ENCODE data around the gene FFAR3. TPM values are rescaled to one million over a fixed set of nuclear protein-coding genes. Genes with fewer than 3 reads are reported as not detected.
"Not testable (repeated sequence)": the region's sequence is repeated elsewhere in the genome, so short reads cannot be mapped to it uniquely, and the experiment has no call there.

The FFAR3 gene
- polyA plus RNA-seq, 1 donor: 0.79 TPM

DNA sequence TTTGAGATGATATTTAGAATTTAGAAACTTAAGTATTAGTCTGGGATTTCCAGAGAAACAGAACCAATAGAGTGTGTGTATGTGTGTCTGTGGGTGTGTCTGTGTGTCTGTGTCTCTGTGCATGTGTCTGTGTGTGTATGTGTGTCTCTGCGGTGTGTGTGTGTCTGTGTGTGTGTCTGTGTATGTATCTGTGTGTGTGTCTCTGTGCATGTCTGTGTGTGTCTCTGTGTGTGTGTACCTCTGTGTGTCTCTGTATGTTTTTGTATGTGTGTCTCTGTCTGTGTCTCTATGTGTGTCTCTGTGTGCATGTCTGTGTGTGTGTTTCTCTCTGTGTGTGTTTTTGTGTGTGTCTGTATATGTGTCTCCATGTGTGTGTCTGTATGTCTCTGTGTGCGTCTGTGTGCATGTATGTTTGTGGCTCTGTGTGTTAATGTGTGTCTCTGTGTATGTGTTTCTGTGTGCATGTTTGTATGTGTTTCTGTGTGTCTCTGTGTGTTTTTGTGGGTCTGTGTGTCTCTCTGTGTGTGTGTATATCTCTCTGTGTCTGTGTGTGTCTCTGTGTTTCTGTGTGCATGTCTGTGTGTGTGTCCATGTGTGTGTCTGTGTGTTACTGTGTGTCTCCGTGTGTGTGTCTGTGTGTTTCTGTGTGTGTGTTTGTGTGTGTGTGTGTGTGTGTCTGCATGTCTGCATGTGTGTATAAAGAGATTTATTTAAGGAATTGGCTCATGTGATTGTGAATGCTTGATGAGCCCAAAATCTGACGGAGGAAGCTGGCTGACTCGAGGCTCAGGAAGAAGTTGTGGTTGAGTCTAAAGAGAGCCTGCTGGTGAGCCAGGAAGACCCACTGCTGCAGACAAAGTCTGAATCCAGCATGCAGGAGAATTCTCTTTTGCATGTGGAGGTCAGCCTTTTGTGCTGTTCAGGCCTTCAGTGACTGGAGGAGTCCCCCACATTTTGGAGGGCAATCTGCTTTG lies 34.8 kb downstream of the FFAR3 start:
- Histone ChIP-seq H3K9me3 (ENCODE audit: control insufficient read depth, low read depth, low read length) (no peaks in the 10 kb centered on the region), H3K36me3 (ENCODE audit: control insufficient read depth, insufficient read depth, low read length) (no peaks in the 10 kb centered on the region), H3K27ac (ENCODE audit: low read length) (no peak overlapping the region), H3K4me1 (ENCODE audit: control insufficient read depth, insufficient read depth, low read length) (peaks cover 4% of the 10 kb centered on the region), H3K4me3 (ENCODE audit: low read length) (no peak overlapping the region), H3K27me3 (ENCODE audit: control insufficient read depth, insufficient read depth, low read length) (no peaks in the 10 kb centered on the region)
- DNase-seq: no peak
- WGBS (ENCODE audit: insufficient coverage, low lambda C conversion rate): 60% methylated on average over 1 of the region's 5 CpGs

DNA sequence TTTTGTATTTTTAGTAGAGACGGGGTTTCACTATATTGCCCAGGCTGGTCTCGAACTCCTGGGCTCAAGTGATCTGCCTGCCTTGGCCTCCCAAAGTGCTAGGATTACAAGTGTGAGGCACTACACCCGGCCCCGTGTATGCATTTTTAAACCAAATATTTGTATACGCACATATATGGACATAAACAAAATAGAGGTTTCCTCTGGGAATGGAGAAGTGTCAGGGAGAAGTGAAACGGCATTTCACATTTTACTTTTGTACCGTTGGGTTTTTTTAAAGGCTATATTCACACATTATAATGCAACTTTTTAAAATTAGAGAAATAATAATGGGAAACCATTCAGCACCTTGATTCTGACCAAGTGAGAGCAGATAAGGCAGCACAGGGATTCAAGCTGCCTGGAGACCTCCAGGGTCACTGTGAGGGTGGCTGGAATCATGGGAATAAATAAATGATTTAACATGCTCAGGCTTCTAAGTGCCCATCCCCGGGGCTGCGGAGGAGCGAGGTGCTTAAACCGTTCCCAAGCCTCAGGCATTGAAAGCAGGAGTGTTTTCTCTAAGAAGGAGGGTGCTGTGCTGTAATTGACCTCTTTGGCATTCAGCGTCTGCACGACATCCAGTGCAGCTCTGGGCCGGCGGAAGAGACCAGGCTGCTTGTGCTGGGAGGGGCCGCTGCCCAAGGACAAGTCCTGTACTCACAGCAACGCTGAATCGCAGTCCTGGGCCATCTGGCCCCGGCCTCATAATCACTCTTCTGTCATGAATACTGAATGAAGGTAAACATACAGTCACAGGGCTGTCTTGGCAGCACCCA lies 37.3 kb downstream of the FFAR3 start:
- H3K4me1 ChIP-seq (ENCODE audit: control insufficient read depth, insufficient read depth, low read length): peaks cover 4% of the 10 kb centered on the region
- H3K27ac ChIP-seq (ENCODE audit: low read length): peak overlapping the region; percentile 33

DNA sequence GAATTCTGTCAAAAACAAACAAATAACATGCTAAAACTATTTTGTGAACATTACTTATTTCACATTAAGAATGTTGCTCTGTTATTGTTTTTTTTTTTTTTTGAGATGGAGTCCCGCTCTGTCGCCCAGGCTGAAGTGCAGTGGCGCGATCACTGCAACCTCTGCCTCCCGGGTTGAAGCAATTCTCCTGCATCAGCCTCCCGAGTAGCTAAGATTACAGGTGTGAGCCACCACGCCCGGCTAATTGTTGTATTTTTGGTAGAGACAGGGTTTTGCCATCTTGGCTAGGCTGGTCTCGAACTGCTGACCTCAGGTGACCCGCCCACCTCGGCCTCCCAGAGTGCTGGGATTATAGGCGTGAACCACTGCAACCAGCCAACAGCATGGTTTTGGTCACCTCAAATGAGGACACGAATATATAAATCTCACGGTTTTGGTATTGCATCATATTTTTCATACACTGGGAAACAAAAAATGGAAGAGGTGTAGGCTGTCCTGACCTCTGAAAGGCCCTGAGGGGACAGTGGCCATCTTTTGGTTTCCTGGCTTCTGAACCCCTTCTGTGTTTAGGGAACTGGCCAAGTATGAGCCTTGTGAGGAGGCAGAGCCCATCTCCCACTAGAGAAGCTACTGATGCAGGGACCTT lies 38.1 kb downstream of the FFAR3 start:
- Histone ChIP-seq H3K4me3 (ENCODE audit: low read length) (no peak overlapping the region), H3K4me1 (ENCODE audit: control insufficient read depth, insufficient read depth, low read length) (peaks cover 4% of the 10 kb centered on the region), H3K27me3 (ENCODE audit: control insufficient read depth, insufficient read depth, low read length) (no peaks in the 10 kb centered on the region), H3K9me3 (ENCODE audit: control insufficient read depth, low read depth, low read length) (no peaks in the 10 kb centered on the region), H3K27ac (ENCODE audit: low read length) (peak overlapping the region; percentile 8), H3K36me3 (ENCODE audit: control insufficient read depth, insufficient read depth, low read length) (no peaks in the 10 kb centered on the region)
- WGBS (ENCODE audit: insufficient coverage, low lambda C conversion rate): no CpG with 5 or more reads among the region's 14 CpGs
- DNase-seq: no peak

More for the DNA sequence above, 37.3 kb downstream of the FFAR3 start:
- H3K4me3 ChIP-seq (ENCODE audit: low read length): no peak overlapping the region
- DNase-seq: peak; percentile 32 to 63
- no peaks in the 10 kb centered on the region for H3K36me3 ChIP-seq (ENCODE audit: control insufficient read depth, insufficient read depth, low read length)
- 40% methylated on average over 1 of the region's 19 CpGs for WGBS (ENCODE audit: insufficient coverage, low lambda C conversion rate)
- no peaks in the 10 kb centered on the region for H3K9me3 ChIP-seq (ENCODE audit: control insufficient read depth, low read depth, low read length)
- no peaks in the 10 kb centered on the region for H3K27me3 ChIP-seq (ENCODE audit: control insufficient read depth, insufficient read depth, low read length)

DNA sequence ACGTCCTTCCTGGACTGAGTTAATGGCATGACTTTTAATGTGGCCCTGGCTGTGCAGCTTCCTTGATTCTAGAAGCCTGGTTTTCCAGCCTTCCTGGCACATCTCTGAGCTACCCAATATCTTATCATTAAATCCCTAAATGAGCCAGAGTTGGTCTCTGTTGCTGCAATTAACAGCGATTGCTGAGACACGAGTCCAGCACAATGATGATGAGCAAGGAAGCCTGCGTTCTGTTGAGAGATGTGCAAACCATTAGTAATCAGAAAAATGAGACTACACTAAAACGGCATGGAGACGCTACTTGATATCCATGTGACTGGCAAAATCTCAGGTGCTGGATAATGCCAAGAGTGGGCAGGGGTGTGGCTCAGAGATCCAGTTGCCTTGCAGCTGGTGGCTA lies 38.8 kb downstream of the FFAR3 start:
- DNase-seq: no peak
- Histone ChIP-seq H3K27ac (ENCODE audit: low read length) (no peak overlapping the region), H3K9me3 (ENCODE audit: control insufficient read depth, low read depth, low read length) (no peaks in the 10 kb centered on the region), H3K4me3 (ENCODE audit: low read length) (no peak overlapping the region), H3K27me3 (ENCODE audit: control insufficient read depth, insufficient read depth, low read length) (no peaks in the 10 kb centered on the region), H3K36me3 (ENCODE audit: control insufficient read depth, insufficient read depth, low read length) (no peaks in the 10 kb centered on the region), H3K4me1 (ENCODE audit: control insufficient read depth, insufficient read depth, low read length) (peaks cover 4% of the 10 kb centered on the region)
- WGBS (ENCODE audit: insufficient coverage, low lambda C conversion rate): no CpG with 5 or more reads among the region's 6 CpGs

DNA sequence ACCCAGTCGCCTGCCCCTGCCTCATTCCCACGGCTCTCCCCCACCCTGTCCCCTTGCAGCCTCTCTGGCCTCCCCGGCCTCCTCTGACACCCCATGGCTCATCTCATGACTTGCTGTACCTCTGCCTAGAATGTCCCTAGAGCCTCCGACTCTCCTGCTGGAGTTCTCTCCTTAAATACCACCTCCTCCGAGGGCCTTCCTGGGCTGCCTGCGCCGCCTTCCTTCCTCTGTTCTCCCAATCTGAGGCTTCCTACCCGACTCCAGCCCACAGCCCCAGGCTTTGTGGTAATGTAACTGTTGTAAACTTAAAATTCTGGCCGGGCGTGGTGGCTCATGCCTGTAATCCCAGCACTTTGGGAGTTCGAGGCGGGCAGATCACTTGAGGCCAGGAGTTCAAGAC lies 40.3 kb downstream of the FFAR3 start:
- no peaks in the 10 kb centered on the region for H3K36me3 ChIP-seq (ENCODE audit: control insufficient read depth, insufficient read depth, low read length)
- no peak overlapping the region for H3K4me3 ChIP-seq (ENCODE audit: low read length)
- peaks cover 4% of the 10 kb centered on the region for H3K4me1 ChIP-seq (ENCODE audit: control insufficient read depth, insufficient read depth, low read length)
- 95% methylated on average over 3 of the region's 12 CpGs for WGBS (ENCODE audit: insufficient coverage, low lambda C conversion rate)
- DNase-seq: no peak
- no peaks in the 10 kb centered on the region for H3K9me3 ChIP-seq (ENCODE audit: control insufficient read depth, low read depth, low read length)
- H3K27ac ChIP-seq (ENCODE audit: low read length): no peak overlapping the region
- H3K27me3 ChIP-seq (ENCODE audit: control insufficient read depth, insufficient read depth, low read length): no peaks in the 10 kb centered on the region

DNA sequence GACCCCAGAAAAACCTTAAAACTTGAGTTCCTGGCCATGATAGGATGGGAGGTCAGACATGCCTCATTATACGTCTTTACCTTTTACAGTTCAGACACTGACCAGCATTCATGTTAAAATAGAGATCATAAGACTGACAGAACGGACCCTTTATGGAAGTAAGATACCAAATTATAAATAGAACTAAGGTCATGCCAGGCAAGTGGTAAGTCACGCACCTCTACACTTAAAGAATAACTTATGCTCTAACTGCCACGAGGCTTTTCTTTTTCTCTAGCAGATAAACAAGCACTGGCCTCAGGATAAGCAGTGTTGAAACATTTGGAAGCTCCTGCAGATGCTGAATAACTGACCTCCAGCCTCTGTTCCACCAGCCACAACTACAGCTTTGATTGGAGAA lies 41.0 kb downstream of the FFAR3 start:
- H3K27ac ChIP-seq (ENCODE audit: low read length): no peak overlapping the region
- H3K9me3 ChIP-seq (ENCODE audit: control insufficient read depth, low read depth, low read length): no peaks in the 10 kb centered on the region
- no CpG with 5 or more reads among the region's 4 CpGs for WGBS (ENCODE audit: insufficient coverage, low lambda C conversion rate)
- no peaks in the 10 kb centered on the region for H3K27me3 ChIP-seq (ENCODE audit: control insufficient read depth, insufficient read depth, low read length)
- no peak overlapping the region for H3K4me3 ChIP-seq (ENCODE audit: low read length)
- peaks cover 4% of the 10 kb centered on the region for H3K4me1 ChIP-seq (ENCODE audit: control insufficient read depth, insufficient read depth, low read length)
- no peak for DNase-seq
- no peaks in the 10 kb centered on the region for H3K36me3 ChIP-seq (ENCODE audit: control insufficient read depth, insufficient read depth, low read length)

DNA sequence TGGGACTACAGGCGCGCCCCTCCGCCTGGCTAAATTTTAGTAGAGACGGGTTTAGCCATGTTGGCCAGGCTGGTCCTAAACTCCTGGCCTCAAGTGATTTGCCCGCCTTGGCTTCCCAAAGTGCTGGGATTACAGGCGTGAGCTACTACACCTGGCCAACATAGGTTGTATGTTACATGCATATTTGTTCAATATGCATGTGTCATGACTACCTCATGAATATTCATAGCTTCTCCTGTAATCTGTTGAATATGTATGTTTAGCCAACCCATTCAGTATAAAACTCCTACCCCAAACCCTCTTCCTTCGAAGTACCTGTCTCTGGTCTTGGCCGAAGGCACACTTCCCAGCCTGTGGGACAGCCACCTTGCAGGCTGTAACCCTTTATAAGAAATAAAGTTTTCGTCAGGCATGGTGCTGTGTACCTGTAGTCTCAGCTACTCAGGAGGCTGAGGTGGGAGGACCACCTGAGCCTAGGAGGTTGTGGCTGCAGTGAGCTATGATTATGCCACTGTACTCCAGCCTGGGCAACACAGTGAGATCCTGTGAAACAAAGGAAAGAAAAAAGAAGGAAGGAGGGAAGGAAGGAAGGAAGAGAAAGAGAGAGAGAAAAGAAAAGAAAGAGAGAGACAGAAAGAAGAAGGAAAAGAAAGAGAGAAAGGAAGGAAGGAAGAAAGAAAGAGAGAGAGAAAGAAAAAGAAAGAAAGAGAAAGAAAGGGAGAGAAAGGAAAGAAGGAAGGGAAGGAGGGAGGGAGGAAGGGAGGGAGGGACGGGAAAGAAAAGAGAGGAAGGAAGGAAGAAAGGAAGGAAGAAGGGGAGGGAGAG lies 41.9 kb downstream of the FFAR3 start:
- Histone ChIP-seq H3K4me1 (ENCODE audit: control insufficient read depth, insufficient read depth, low read length) (peaks cover 4% of the 10 kb centered on the region), H3K27me3 (ENCODE audit: control insufficient read depth, insufficient read depth, low read length) (no peaks in the 10 kb centered on the region), H3K4me3 (ENCODE audit: low read length) (no peak overlapping the region), H3K9me3 (ENCODE audit: control insufficient read depth, low read depth, low read length) (no peaks in the 10 kb centered on the region), H3K36me3 (ENCODE audit: control insufficient read depth, insufficient read depth, low read length) (no peaks in the 10 kb centered on the region), H3K27ac (ENCODE audit: low read length) (no peak overlapping the region)
- WGBS (ENCODE audit: insufficient coverage, low lambda C conversion rate): 50% methylated on average over 2 of the region's 10 CpGs
- no peak for DNase-seq

DNA sequence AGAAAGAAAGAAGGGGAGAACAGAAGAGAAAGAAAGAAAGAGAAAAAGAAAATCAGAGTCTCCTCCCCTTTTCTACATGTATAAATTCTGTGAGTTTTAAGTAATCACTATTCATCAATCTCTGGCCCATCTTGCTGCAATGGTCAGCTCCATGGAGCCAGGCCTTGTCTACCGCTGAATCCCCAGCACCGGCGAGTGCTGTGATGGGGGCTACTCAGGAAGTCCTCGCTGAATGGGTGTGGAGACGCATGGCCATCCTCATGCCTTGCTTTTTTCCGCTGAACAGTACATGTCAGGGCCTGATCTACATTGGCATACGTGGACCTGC lies 42.5 kb downstream of the FFAR3 start:
- no peak overlapping the region for H3K27ac ChIP-seq (ENCODE audit: low read length)
- H3K4me3 ChIP-seq (ENCODE audit: low read length): no peak overlapping the region
- peaks cover 2% of the 10 kb centered on the region for H3K4me1 ChIP-seq (ENCODE audit: control insufficient read depth, insufficient read depth, low read length)
- H3K36me3 ChIP-seq (ENCODE audit: control insufficient read depth, insufficient read depth, low read length): no peaks in the 10 kb centered on the region
- DNase-seq: no peak
- no CpG with 5 or more reads among the region's 7 CpGs for WGBS (ENCODE audit: insufficient coverage, low lambda C conversion rate)
- no peaks in the 10 kb centered on the region for H3K27me3 ChIP-seq (ENCODE audit: control insufficient read depth, insufficient read depth, low read length)
- no peaks in the 10 kb centered on the region for H3K9me3 ChIP-seq (ENCODE audit: control insufficient read depth, low read depth, low read length)

DNA sequence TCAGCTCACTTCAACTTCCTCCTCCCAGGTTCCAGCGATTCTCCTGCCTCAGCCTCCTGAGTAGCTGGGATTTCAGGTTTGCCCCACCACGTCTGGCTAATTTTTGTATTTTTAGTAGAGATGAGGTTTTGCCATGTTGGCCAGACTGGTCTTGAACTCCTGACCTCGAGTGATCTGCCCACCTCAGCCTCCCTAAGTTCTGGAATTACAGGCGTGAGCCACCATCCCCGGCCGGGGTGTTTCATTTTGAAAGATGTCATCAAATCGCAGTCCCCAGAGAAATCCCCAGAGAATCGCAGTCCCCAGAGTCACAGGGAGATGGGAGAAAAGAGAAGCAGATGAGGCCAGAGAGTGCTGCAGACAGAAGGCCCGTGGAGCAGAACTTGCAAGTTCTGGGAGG lies 43.2 kb downstream of the FFAR3 start:
- not testable (repeated sequence) for DNase-seq; H3K4me3 ChIP-seq (ENCODE audit: low read length); H3K27ac ChIP-seq (ENCODE audit: low read length); H3K36me3 ChIP-seq (ENCODE audit: control insufficient read depth, insufficient read depth, low read length); H3K9me3 ChIP-seq (ENCODE audit: control insufficient read depth, low read depth, low read length); H3K27me3 ChIP-seq (ENCODE audit: control insufficient read depth, insufficient read depth, low read length); H3K4me1 ChIP-seq (ENCODE audit: control insufficient read depth, insufficient read depth, low read length)
- no CpG with 5 or more reads among the region's 9 CpGs for WGBS (ENCODE audit: insufficient coverage, low lambda C conversion rate)
